ENCODE data around the gene GIGYF1. TPM values are rescaled to one million over a fixed set of nuclear protein-coding genes. Genes with fewer than 3 reads are reported as not detected.
"Not testable (repeated sequence)": the region's sequence is repeated elsewhere in the genome, so short reads cannot be mapped to it uniquely, and the experiment has no call there.

The GIGYF1 gene
- total RNA-seq, 1 donor from 2014 or later: 29.4 TPM

DNA sequence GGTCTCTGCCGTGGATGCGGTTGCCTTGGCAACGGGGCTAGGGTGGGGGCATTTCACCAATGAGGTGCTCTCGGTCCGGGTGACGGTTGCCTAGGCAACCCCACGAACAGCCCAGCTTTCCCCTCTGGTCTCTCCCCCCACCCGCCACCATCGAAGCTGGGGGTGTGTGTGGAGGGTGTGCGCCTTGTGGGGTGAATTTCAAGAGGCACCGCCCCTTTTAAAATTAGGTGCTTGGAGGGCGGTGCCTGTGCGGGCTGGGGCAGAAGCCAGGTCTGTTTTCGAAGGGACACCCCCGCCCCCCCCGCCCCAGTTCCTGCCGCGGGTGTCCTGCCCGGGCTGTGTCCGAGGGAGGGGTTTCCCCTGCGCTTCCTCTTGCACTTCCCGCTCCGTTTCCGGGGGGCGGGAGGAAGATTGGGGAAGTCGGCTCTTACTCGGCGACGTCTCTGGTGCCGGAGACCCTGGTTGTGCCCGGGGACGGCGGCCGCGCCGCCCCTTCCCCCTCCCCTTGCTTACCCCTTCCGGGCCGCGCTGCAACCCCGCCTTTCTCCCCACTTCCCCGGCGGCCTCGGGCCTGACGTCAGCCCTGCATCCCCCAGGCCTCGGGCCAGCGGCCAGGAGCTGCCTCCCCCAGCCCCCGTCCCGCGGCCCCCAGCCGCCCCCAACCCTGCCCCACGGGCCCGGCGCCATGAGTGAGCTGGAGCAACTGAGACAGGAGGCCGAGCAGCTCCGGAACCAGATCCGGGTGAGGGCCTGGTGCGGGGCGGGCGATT is 18.3 kb downstream of the GIGYF1 start:
- intact Hi-C loops (cut with micrococcal nuclease): no loop called here
- ATAC-seq (peak; percentile 36), DNase-seq (peak; percentile 91)

DNA sequence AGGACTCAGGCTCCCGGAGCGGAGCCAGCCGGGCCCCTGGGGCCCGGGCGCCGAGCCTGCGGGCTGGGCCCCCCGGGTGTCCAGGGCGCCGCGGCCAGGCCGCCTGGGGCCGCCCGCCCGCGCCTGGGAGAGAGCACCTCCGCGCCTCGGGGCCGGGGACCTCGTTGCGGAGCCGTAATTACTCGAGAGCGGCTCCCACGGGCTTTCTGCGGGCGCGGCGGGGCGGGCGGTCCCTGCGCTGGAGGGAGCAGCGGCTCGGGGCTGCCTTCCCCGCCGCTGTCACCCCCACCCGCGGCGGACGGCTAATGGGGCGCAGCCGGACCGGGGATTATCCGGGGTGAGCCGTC is 19.0 kb downstream of the GIGYF1 start:
- ATAC-seq (peak; percentile 1), DNase-seq (peak; percentile 61)
- intact Hi-C loops (cut with micrococcal nuclease): no loop called here

- no peak for ATAC-seq
- peak; percentile 62 for DNase-seq
- intact Hi-C loops (cut with micrococcal nuclease): no loop called here
These were observed 19.5 kb downstream of the GIGYF1 start for GRCh38 chr7:100674411-100675104.

DNA sequence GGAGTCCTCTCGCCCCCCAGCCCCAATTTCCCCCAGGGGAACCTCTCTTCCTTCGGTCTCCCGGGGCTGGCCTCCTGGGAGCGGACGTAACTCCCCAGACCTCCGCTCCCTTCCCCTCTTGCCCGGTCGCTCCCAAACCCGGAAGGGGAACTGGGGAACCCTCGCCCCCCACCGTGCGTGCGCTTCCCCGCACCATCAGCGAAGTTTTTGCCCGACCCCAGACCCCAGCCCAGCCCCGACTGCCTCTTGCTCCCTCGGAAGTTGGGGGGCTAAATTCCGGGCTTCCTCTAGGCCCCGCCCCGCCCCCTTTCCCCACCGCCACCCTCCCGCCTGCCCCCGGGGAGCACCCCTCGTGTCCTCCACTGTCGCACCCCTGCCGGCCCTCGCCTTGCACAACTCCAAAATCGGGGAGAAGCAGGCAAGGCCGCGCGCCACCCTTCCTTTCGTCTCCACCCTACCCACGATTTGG is 20.1 kb downstream of the GIGYF1 start:
- intact Hi-C loops (cut with micrococcal nuclease): no loop called here
- peak; percentile 69 for DNase-seq
- ATAC-seq: peak; percentile 1

DNA sequence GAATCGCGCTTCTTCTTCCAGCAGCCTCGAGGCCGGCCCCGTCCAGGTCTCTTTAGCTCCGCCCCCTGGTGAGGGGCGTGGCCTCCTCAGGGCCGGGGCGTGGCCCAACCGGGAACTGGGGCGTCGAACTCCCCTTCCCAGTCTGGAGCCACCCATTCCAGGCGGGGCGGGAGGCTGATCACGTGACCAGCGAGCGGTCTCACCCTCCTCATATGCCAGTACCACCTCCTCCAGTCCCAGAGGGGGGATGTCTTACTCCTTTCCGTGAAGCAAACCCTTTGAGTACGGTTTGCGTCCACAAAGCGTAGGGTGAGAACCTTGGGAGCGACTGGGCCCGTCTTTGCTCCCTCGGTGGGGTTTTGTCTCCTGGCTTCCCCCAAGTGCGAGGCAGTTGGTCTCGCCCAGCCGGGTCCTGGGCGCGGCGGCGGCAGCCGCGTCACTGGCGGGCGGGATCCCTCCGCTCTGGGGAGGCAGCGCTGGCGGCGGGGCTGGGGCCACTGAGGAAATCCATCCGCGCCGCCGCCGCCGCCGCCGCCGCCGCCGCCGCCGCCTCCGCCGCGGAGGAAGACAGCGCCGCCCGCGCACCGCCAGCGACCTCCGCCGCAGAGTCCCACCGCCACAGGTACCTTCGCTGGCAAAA is 20.6 kb downstream of the GIGYF1 start, which contains the start of gene GNB2:
Gene GNB2, plus strand, starts transcription at position 439 of the 640 bp plus-strand sequence. CDS start 2,526 bp downstream, outside the sequence.
- peak; percentile 86 for ATAC-seq
- intact Hi-C loops (cut with micrococcal nuclease): no loop called here
- peak; percentile 99 for DNase-seq

DNA sequence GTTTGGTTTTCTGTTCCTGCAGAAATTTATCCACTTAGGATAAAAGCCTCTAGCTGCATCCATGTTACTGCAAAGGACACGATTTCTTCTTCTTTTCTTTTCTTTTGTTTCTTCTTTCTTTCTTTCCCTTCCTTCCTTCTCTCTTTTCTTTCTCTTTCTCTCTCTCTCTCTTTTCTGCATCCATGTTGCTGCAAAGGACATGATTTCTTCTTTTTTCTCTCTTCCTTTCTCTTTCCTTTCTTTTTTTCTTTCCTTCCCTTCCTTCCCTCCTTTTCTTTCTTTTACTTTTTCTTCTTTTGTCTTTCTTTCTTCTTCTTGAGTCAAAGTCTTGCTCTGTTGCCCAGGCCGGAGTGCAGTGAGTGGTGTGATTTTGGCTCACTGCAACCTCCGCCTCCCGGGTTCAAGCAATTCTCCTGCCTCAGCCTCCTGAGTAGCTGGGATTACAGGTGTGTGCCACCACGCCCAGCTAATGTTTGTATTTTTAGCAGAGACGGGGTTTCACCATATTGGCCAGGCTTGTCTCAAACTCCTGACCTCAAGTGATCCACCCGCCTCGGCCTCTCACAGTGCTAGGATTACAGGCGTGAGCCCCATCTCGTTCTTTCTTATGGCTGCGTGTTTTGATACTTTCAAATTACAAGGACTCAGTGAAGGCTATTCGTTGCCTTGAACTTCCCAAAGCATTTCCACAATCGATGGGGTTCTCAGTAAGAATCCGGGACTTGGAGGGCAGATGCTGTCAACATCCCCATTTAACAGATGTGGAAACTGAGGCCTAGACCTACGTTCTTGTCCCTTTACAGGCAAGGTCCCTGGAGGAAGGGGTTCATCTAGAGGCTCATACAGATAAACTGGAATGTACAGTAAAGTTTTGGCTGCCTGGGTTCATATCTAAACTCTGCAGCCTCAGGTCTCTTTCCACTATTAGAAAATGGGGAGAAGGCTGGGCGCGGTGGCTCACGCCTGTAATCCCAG is 22.4 kb downstream of the GIGYF1 start:
- ATAC-seq (no peak), DNase-seq (no peak)
- intact Hi-C loops (cut with micrococcal nuclease): no loop called here

DNA sequence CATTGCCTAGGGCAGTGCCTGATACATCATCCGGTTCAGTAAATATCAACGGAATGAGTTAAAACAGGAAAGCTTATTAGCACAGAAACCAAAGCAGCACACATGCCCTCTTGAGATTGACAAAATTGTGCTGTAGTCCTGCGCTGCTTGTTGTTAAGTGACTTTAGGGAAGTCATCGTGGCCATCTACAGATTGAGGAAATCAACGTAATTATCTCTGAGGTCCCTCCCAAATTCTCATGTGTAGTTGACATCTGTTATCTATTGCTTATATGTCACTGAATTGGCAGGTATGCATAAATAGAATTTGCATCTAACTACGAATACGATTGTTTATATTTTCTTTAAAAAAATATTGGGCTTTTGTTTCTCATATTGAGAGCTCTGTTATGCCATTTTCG is 24.0 kb downstream of the GIGYF1 start:
- no peak for DNase-seq
- no peak for ATAC-seq
- intact Hi-C loops (cut with micrococcal nuclease): no loop called here

DNA sequence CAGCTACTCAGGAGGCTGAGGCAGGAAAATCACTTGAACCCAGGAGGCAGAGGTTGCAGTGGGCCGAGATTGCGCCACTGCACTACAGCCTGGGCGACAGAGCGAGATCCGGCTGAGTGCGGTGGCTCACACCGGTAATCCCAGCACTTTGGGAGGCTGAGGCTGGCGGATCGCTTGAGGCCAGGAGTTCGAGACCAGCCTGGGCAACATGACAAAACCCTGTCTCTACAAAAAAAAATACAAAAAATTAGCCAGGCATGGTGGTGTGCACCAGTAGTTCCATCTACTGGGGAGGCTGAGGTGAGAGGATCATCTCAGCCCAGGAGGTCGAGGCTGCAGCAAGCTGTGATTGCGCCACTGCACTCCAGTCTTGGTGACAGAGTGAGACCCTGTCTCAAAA is 24.9 kb downstream of the GIGYF1 start:
- DNase-seq; ATAC-seq; intact Hi-C loops (cut with micrococcal nuclease): not testable (repeated sequence)

DNA sequence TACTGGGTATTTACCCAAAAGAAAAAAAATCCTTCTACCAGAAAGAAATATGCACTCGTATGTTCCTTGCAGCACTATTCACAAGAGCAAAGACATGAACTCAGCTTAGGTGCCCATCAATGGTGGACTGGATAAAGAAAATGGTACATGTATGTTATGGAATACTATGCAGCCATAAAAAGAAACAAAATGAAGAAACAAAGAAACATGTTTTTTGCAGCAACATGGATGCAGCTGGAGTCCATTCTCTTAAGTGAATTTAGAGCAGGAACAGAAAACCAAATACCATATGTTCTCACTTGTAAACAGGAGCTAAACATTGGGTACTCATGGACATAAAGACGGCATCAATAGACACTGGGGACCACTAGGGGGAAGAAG is 26.0 kb downstream of the GIGYF1 start:
- ATAC-seq: no peak
- intact Hi-C loops (cut with micrococcal nuclease): no loop called here
- no peak for DNase-seq

- DNase-seq: no peak
- intact Hi-C loops (cut with micrococcal nuclease): no loop called here
These were observed 26.6 kb downstream of the GIGYF1 start for GRCh38 chr7:100667331-100668068.

DNA sequence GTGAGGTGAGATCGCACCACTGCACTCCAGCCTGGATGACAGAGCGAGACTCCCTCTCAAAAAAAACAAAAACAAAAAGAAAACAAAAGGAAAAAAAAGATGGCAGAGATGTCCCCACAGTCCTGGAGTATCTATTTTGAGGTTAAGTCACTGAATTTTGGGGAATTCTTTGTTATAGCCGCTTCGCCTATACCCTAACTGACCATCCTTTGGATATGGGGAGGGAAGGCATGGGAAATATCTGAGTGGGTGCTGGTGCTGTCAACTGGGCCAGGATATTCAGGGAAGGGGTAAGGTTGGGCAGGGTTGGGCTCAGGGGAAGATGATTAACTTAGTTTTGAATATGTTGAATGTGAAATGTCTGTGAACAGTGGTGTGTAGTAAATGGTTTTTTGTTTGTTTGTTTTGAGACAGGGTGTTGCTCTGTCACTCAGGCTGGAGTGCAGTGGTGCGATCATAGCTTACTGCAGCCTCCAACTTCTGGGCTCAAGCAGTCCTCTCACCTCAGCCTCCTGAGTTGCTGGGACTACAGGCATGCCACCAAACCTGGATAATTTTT is 28.8 kb downstream of the GIGYF1 start:
- ATAC-seq (no peak), DNase-seq (no peak)
- intact Hi-C loops (cut with micrococcal nuclease): no loop called here

More at GRCh38 chr7:100667331-100668068, 26.6 kb downstream of the GIGYF1 start:
- ATAC-seq: no peak

GRCh38 chr7:100662194-100662776 is 31.8 kb downstream of the GIGYF1 start:
- DNase-seq: peak; percentile 24
- ATAC-seq; intact Hi-C loops (cut with micrococcal nuclease): not testable (repeated sequence)

DNA sequence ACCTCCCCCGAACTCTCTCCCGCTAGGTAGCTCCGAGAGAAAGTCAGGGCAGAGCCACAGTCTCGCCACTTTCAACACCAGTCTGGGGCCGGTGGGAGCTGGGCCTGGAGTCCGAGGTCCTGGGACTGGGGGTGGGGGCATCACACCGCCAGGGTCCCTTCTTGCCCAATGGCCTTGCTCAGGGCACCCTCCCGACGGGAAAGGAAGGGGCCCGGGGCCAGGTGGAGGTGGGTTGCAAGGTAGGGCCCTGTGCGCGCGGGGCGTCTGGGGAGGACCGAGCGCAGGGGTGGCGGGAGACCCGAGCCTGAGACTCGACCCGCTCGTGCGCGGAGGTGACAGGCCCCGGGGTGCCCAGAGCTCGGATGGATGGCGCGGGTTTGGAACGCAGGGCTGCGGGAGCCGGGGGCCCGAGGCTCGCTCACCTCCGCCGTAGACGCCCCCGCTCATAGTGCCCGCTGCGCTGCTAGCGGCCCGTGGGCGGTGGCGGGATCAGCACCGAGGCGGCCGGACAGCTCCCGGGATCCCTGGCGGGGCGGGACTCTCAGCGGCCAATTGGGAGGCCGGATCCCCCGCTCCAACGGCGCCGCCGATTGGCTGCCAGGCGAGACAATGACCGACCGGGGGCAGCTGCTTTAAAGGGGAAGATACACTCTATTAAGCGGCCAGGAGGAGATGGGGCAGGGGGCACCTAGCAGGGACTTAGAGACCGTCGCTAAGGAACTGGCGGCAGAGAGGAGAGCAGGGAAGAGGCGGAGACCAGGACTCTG is 38.0 kb downstream of the GIGYF1 start, which contains the start of gene ACTL6B:
Gene ACTL6B, minus strand, starts transcription at position 541 of the 767 bp plus-strand sequence. Its CDS starts 94 bp downstream, at position 447.
- intact Hi-C loops (cut with micrococcal nuclease): no loop called here
- DNase-seq (peak; percentile 78), ATAC-seq (peak; percentile 78)

DNA sequence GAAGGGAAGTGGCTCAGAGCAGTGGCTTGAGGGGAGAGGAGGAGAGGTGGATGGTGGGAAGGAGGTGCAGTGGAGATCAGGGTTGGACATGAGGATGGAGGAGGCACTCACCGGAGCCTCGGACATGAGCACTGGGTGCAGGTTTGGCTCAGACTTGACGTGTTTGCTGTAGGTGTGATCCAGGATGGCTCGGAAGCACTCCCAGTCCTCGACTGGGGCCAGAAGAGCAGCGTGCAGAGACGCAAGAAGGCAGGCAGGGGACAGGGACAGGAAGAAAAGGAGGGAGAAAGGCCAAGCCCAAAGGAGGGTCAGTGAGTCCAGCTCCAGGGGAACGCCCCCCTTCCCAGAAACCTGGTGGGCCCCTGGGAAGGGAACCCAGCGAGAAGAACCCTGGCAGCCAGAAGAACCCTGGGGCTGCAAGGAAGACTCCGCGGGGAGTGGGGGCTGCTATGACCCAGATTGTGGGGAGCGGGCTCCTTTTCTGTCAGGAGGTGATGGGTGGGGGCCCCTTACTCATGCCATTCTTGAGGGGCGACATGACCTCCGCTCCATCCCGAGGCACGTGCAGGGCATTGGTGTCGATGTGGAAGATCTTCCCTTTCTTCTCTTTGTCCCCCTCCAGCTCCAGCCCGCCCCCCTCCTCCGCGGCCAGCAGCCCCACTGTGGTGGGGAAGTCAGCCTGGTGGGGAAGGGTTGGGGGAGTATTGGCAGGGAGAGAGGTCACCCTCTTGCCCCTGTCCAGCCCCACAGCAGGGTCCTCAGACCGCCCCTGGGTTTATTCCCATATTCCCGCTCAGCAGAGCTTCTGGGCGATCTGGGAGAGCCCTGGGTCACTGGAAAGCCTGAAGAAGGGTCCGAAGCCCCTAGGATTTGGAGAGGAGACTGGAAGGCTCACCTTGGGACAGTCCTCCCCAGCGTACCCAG is 38.9 kb downstream of the GIGYF1 start:
- intact Hi-C loops (cut with micrococcal nuclease): no loop called here
- DNase-seq (peak; percentile 13), ATAC-seq (no peak)

DNA sequence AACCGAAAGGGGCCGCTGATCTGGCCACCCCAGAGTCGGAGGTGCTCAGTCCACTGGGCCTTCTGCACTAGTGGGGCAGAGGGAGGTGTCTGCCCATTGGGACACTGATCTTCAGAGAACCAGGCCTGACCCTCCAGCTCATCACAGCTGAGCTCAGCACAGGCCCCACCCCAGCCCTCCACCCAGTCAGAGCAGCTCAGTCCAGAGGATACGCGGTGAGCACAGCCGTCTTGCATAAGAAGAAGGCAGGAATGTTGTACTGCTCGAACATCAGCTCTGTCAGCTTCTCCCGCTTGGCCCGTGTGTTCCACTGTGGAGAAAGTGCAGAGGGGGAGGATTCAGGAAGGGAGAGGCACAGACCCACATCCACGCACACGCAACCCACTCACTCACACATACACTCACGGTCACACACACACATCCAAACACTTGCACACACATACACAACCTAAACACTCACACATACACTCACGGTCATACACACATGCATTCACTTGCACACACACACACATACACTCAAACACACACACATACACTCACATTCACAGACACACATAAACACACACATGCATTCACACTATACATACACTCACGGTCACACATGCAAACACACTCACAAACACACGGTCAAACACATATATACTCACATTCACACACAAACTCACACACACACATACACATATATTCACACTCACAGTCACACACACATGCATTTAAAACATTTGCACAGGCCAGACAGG is 44.1 kb downstream of the GIGYF1 start:
- intact Hi-C loops (cut with micrococcal nuclease): no loop called here
- DNase-seq: no peak

More for the DNA sequence above, 44.1 kb downstream of the GIGYF1 start:
- ATAC-seq: no peak

Measured in left ventricle myocardium superior (tissue), 1 donor.